HepG2 (cell line): Measurements from ENCODE around the gene DPAGT1. TPM values are rescaled to one million over a fixed set of nuclear protein-coding genes. Genes with fewer than 3 reads are reported as not detected.
A peak's percentile ranks its signal among the peaks of the same experiment; 100 is the strongest.

ENCODE experiments used
- ETV5 ChIP-seq: IDR thresholded peaks from 2 replicates; pipeline ENCODE4 v1.6.1; 2018; ENCODE audit warnings: missing biosample characterization, missing genetic modification reagents, inconsistent platforms, borderline replicate concordance
- HCFC1 ChIP-seq: fragments of 150-350 bp; IDR thresholded peaks from 2 replicates; pipeline ENCODE4 v1.6.1; 2014; ENCODE audit warnings: low read depth, low read length
- HNRNPLL ChIP-seq: fragments of 200-400 bp; formaldehyde crosslinking; IDR thresholded peaks from 2 replicates; pipeline ENCODE4 v1.6.1; 2017; ENCODE audit warnings: mild to moderate bottlenecking, low read depth, low read length; ENCODE audit not compliant: poor library complexity, severe bottlenecking
- MXI1 ChIP-seq: IDR thresholded peaks from 3 replicates; pipeline ENCODE4 v1.6.1; 2012; ENCODE audit warnings: low read depth, low read length, inconsistent platforms, borderline replicate concordance
- PAX8 ChIP-seq: sonication (generic); formaldehyde crosslinking; IDR thresholded peaks from 2 replicates; pipeline ENCODE4 v1.8.0; 2022; ENCODE audit warnings: mild to moderate bottlenecking, missing genetic modification reagents, borderline replicate concordance
- PPARG ChIP-seq: conservative IDR thresholded peaks from 2 replicates; pipeline ENCODE4 v1.6.1; 2016; ENCODE audit warnings: missing biosample characterization, missing genetic modification reagents
- ZFP36L1 ChIP-seq: sonication (generic); formaldehyde crosslinking; IDR thresholded peaks from 2 replicates; pipeline ENCODE4 v1.8.0; 2022; ENCODE audit warnings: mild to moderate bottlenecking, missing genetic modification reagents, moderate library complexity
- ZNF20 ChIP-seq: sonication (generic); formaldehyde crosslinking; IDR thresholded peaks from 2 replicates; pipeline ENCODE4 v1.4.0; 2020; ENCODE audit warnings: mild to moderate bottlenecking, moderate library complexity, missing genetic modification reagents
- ZNF207 ChIP-seq: fragments of 450-650 bp; IDR thresholded peaks from 2 replicates; pipeline ENCODE4 v1.6.1; 2016; ENCODE audit warnings: antibody characterized with exemption, borderline replicate concordance
- ZNF264 ChIP-seq: sonication (generic); formaldehyde crosslinking; IDR thresholded peaks from 2 replicates; pipeline ENCODE4 v1.4.0; 2020; ENCODE audit warnings: missing genetic modification reagents
- ZNF337 ChIP-seq: sonication (generic); formaldehyde crosslinking; IDR thresholded peaks from 2 replicates; pipeline ENCODE4 v1.5.1; 2020; ENCODE audit warnings: missing genetic modification reagents, low read depth, mild to moderate bottlenecking, borderline replicate concordance
- ZSCAN31 ChIP-seq: sonication (generic); formaldehyde crosslinking; IDR thresholded peaks from 2 replicates; pipeline ENCODE4 v1.5.0; 2020; ENCODE audit warnings: low read depth, mild to moderate bottlenecking, missing genetic modification reagents
- polyA plus RNA-seq, 8 experiments: library from polyadenylated mRNA; depleted of rRNA in 3 of 8; stranded (reverse) in 7 of 8; unstranded in 1 of 8; fragments of >200 nt; fragmentation: Illumina TruSeq in 4 of 8; extraction: Trizol in 4 of 8; gene quantifications; 2 replicates each; pipeline versions ENCODE4 v1.2.1 to v1.2.3, GENCODE V29; 2011 to 2016; ENCODE audit warnings: low read depth in 4 of 8, missing spikeins in 1 of 8, mixed read lengths in 1 of 8; ENCODE audit not compliant: insufficient read depth in 1 of 8
- total RNA-seq, 5 experiments: library from RNA; depleted of rRNA; stranded (reverse); fragments of >200 nt; fragmentation: Illumina TruSeq; extraction: Trizol; gene quantifications; 2 replicates each; pipeline ENCODE4 v1.2.3, GENCODE V29; 2016; ENCODE audit warnings: low read depth in 1 of 5
- TF ChIP-seq, protein P1 (sequence below): sonication (generic); formaldehyde crosslinking; IDR thresholded peaks from 2 replicates; pipeline ENCODE4 v1.4.0; 2020; ENCODE audit warnings: missing genetic modification reagents
- TF ChIP-seq, protein P2 (sequence below): sonication (generic); formaldehyde crosslinking; IDR thresholded peaks from 2 replicates; pipeline ENCODE4 v1.8.1; 2023; ENCODE audit warnings: mild to moderate bottlenecking, missing genetic modification reagents
- TF ChIP-seq, protein P3 (sequence below): sonication (generic); formaldehyde crosslinking; IDR thresholded peaks from 2 replicates; pipeline ENCODE4 v1.9.0; 2021; ENCODE audit warnings: mild to moderate bottlenecking, missing genetic modification reagents
- TF ChIP-seq, protein P4 (sequence below): conservative IDR thresholded peaks from 2 replicates; pipeline ENCODE4 v1.6.1; 2018; ENCODE audit warnings: missing genetic modification reagents

Gene DPAGT1
- total and polyA plus RNA-seq, 2 of the 13 experiments (the other 11 are each of a cell fraction or from before 2014, with no cell fraction given), result 37.6 to 70.7 TPM

GRCh38 chr11:119084663-119085436 is 16.8 kb downstream of the DPAGT1 start, which contains the start of gene HMBS (continued):
- TF ChIP-seq, protein P1, sequence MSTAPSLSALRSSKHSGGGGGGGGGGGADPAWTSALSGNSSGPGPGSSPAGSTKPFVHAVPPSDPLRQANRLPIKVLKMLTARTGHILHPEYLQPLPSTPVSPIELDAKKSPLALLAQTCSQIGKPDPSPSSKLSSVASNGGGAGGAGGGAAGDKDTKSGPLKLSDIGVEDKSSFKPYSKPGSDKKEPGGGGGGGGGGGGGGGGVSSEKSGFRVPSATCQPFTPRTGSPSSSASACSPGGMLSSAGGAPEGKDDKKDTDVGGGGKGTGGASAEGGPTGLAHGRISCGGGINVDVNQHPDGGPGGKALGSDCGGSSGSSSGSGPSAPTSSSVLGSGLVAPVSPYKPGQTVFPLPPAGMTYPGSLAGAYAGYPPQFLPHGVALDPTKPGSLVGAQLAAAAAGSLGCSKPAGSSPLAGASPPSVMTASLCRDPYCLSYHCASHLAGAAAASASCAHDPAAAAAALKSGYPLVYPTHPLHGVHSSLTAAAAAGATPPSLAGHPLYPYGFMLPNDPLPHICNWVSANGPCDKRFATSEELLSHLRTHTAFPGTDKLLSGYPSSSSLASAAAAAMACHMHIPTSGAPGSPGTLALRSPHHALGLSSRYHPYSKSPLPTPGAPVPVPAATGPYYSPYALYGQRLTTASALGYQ, result peak; percentile 34; the same call in 1 of the 2 replicates
- TF ChIP-seq HNRNPLL (peak; percentile 56), HCFC1 (peak; percentile 31; the same call in 1 of the 2 replicates), ZNF337 (0 out of 2 replicates have a peak, but pooled peaks have one; percentile 80), ZSCAN31 (CRISPR knock-in tag) (peak; percentile 82; the same call in 1 of the 2 replicates), ZNF264 (peak; percentile 56; the same call in 1 of the 2 replicates), PAX8 (CRISPR knock-in tag) (0 out of 2 replicates have a peak, but pooled peaks have one; percentile 59), ZNF207 (no peak), ETV5 (CRISPR knock-in tag) (peak; percentile 56), PPARG (peak; percentile 55), ZNF20 (CRISPR knock-in tag) (no peak), ZFP36L1 (CRISPR knock-in tag) (0 out of 2 replicates have a peak, but pooled peaks have one; percentile 57), MXI1 (peak; percentile 81; the same call in 1 of the 3 replicates)
- TF ChIP-seq, protein P2, sequence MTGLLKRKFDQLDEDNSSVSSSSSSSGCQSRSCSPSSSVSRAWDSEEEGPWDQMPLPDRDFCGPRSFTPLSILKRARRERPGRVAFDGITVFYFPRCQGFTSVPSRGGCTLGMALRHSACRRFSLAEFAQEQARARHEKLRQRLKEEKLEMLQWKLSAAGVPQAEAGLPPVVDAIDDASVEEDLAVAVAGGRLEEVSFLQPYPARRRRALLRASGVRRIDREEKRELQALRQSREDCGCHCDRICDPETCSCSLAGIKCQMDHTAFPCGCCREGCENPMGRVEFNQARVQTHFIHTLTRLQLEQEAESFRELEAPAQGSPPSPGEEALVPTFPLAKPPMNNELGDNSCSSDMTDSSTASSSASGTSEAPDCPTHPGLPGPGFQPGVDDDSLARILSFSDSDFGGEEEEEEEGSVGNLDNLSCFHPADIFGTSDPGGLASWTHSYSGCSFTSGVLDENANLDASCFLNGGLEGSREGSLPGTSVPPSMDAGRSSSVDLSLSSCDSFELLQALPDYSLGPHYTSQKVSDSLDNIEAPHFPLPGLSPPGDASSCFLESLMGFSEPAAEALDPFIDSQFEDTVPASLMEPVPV, result peak; percentile 83; the same call in 1 of the 2 replicates
- TF ChIP-seq, protein P3, sequence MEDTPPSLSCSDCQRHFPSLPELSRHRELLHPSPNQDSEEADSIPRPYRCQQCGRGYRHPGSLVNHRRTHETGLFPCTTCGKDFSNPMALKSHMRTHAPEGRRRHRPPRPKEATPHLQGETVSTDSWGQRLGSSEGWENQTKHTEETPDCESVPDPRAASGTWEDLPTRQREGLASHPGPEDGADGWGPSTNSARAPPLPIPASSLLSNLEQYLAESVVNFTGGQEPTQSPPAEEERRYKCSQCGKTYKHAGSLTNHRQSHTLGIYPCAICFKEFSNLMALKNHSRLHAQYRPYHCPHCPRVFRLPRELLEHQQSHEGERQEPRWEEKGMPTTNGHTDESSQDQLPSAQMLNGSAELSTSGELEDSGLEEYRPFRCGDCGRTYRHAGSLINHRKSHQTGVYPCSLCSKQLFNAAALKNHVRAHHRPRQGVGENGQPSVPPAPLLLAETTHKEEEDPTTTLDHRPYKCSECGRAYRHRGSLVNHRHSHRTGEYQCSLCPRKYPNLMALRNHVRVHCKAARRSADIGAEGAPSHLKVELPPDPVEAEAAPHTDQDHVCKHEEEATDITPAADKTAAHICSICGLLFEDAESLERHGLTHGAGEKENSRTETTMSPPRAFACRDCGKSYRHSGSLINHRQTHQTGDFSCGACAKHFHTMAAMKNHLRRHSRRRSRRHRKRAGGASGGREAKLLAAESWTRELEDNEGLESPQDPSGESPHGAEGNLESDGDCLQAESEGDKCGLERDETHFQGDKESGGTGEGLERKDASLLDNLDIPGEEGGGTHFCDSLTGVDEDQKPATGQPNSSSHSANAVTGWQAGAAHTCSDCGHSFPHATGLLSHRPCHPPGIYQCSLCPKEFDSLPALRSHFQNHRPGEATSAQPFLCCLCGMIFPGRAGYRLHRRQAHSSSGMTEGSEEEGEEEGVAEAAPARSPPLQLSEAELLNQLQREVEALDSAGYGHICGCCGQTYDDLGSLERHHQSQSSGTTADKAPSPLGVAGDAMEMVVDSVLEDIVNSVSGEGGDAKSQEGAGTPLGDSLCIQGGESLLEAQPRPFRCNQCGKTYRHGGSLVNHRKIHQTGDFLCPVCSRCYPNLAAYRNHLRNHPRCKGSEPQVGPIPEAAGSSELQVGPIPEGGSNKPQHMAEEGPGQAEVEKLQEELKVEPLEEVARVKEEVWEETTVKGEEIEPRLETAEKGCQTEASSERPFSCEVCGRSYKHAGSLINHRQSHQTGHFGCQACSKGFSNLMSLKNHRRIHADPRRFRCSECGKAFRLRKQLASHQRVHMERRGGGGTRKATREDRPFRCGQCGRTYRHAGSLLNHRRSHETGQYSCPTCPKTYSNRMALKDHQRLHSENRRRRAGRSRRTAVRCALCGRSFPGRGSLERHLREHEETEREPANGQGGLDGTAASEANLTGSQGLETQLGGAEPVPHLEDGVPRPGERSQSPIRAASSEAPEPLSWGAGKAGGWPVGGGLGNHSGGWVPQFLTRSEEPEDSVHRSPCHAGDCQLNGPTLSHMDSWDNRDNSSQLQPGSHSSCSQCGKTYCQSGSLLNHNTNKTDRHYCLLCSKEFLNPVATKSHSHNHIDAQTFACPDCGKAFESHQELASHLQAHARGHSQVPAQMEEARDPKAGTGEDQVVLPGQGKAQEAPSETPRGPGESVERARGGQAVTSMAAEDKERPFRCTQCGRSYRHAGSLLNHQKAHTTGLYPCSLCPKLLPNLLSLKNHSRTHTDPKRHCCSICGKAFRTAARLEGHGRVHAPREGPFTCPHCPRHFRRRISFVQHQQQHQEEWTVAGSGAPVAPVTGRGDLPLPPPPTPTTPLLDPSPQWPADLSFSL (CRISPR knock-in tag), result no peak
- TF ChIP-seq, protein P4, sequence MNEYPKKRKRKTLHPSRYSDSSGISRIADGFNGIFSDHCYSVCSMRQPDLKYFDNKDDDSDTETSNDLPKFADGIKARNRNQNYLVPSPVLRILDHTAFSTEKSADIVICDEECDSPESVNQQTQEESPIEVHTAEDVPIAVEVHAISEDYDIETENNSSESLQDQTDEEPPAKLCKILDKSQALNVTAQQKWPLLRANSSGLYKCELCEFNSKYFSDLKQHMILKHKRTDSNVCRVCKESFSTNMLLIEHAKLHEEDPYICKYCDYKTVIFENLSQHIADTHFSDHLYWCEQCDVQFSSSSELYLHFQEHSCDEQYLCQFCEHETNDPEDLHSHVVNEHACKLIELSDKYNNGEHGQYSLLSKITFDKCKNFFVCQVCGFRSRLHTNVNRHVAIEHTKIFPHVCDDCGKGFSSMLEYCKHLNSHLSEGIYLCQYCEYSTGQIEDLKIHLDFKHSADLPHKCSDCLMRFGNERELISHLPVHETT (CRISPR knock-in tag), result peak; percentile 61; the same call in 1 of the 2 replicates
